HG03439 (cell line): ENCODE results near the gene KLHL7.
A peak's percentile ranks its signal among the peaks of the same experiment; 100 is the strongest.

Experiments
- ATAC-seq: cut with Tn5 transposase; IDR thresholded peaks from one replicate; pipeline ENCODE4 v1.9.1; 2021; ENCODE audit warnings: mild to moderate bottlenecking, moderate library complexity; ENCODE audit not compliant: unreplicated experiment

The KLHL7 gene, protein sequence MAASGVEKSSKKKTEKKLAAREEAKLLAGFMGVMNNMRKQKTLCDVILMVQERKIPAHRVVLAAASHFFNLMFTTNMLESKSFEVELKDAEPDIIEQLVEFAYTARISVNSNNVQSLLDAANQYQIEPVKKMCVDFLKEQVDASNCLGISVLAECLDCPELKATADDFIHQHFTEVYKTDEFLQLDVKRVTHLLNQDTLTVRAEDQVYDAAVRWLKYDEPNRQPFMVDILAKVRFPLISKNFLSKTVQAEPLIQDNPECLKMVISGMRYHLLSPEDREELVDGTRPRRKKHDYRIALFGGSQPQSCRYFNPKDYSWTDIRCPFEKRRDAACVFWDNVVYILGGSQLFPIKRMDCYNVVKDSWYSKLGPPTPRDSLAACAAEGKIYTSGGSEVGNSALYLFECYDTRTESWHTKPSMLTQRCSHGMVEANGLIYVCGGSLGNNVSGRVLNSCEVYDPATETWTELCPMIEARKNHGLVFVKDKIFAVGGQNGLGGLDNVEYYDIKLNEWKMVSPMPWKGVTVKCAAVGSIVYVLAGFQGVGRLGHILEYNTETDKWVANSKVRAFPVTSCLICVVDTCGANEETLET

GRCh38 chr7:23105644-23106056, at the start of gene KLHL7:
Gene KLHL7, plus strand, starts transcription at chr7:23105785. Its CDS starts 242 bp downstream, at chr7:23106027.
- ATAC-seq = peak; percentile 93

DNA sequence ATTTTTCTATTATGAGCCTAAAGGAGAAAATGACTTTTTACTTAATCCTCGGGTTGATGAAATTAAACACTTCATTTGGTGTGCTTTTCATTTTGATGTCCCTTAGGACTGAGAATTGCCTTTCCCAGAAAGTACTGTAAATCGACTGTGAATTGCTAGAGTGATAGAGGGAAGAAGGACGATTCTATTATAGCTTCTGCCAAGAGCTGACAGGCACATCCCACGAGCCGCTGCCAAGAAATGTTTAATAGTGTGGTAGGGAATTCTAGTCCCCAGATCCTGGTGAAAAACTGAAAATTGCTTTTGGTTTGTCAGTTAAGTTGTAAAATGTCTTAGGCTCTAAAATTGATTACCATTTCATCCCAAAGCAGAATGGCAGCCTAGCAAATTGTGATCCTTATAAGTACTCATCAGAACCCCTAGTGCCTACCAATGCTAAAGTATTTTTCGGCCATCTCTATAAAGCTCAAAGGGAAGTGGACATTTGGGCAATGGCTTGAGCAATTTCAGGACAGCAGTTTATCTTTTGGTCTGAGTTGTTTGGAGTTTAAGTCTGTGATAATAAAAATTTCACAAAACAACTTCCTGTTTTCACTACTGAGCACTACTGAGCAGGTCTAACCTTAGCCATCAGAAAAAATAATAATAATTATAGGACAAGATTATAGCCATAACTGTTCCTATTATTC, 47.0 kb upstream of the KLHL7 start:
- ATAC-seq = no peak

DNA sequence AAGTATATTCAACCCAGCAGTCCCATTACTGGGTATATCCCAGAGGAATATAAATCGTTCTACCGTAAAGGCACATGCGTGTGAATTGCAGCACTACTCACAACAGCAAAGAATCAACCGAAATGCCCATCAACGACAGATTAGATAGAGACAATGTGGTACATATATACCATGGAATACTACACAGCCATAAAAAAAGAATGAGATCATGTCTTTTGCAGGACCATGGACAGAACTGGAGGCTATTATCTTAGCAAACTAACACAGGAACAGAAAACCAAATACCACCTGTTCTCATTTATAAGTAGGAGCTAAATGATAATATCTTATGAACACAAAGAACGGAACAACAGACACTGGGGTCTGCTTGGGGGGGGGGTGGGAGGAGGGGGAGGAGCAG, 44.3 kb upstream of the KLHL7 start:
- ATAC-seq = no peak

GRCh38 chr7:23062452-23062851, 43.1 kb upstream of the KLHL7 start:
- ATAC-seq = no peak

GRCh38 chr7:23065974-23066373, 39.6 kb upstream of the KLHL7 start:
- no peak for ATAC-seq

DNA sequence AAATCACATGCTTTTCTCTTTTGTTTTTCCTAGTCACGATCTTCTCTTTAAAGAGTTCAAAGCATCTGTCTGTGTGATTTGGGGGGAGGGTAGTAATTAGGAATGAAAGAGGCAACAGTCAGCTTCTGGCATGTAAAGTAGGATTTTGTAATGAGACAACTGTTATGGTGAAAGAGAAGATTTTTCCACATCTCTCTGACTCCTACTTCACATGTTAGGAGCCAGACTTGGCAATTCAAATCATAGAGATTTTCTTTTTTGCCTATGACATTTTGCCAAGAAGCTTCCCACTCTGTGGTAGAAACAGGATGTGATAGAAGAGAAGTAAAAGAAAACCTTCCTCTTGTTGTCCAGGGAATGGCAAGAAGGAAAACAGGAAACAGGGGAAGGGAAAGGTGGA, 38.3 kb upstream of the KLHL7 start:
- no peak for ATAC-seq

- no peak for ATAC-seq
Observed at GRCh38 chr7:23072048-23072447, 33.5 kb upstream of the KLHL7 start.

GRCh38 chr7:23072922-23073321, 32.7 kb upstream of the KLHL7 start:
- ATAC-seq = no peak

DNA sequence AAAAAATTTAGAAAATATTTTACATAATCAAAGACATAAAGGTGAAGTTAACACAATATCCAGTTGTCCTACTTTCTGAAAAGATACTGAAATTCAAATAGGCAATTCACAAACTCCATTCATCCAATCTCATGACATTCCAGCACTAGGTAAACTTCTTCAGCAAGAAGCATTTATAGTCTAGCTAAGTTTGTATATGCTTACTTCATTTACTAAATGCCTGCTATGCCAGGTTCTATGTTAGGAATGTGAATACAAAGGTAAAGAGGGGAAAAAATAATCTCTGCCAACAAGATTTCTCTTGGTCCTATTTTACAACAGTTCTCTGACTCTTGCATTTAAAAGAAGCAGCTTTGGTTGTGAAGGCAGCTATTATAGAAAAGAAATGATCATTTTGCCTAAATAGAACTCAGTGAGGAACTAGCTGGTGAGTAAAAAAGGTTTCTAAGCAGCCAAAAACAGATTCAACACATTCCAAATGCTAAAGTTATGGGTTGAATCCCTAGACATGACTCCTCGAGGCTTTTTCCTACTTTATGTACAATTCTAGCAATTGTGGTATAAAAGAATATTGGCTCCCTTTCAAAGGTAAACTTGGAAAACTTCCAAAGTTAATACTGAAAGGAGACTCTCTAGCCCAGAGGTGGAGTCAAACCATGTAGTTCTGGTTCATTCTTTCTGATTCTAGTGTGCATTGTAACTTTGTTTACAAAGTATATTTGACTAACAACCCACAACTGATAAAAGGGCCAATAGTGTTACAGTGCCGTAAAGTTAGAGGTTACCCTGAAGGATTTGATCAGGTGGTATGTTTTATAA, 30.9 kb upstream of the KLHL7 start:
- no peak for ATAC-seq

DNA sequence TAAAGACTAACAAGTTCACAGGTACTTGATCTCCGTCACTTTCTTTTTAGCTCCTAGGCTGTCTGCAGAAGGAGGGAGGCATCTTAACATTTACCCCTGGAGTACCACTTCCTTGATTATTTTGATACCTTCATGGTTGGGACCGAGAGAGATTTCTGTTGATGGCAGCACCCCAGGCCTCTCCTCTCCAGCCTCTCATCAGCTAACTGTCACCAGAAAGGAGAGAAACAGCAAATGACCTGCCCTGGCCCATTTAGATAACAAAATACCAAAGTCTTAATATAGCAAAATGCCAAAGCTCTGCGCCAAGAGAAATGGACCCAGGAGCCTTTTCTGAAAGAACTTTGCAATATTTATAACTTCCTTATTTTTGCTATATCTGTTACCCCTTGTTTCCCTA, 30.0 kb upstream of the KLHL7 start:
- no peak for ATAC-seq

GRCh38 chr7:23076772-23077171, 28.8 kb upstream of the KLHL7 start:
- no peak for ATAC-seq

- no peak for ATAC-seq
Observed at GRCh38 chr7:23093111-23093510, 12.5 kb upstream of the KLHL7 start.

GRCh38 chr7:23093546-23093945, 12.0 kb upstream of the KLHL7 start:
- no peak for ATAC-seq

GRCh38 chr7:23096518-23097290, 8.9 kb upstream of the KLHL7 start:
- ATAC-seq = no peak

GRCh38 chr7:23098029-23098428, 7.6 kb upstream of the KLHL7 start:
- no peak for ATAC-seq

DNA sequence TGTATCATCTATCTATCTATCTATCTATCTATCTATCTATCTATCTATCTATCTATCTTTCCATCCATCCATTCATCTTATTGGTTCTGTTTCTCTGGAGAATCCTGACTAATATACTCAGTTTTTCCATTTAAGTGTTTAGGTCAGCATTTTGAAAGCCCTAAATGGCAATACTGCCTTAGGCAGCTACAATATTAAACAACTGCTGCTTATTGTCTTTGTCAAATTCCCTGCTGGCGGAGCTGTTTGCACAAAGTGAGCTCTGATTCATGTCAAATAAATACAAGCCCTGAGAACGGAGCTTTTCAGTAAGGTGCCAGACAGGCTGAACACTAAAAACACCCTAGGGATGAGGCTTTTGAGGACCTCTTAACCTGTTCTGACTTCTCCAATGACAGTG, 7.1 kb upstream of the KLHL7 start:
- ATAC-seq = no peak

DNA sequence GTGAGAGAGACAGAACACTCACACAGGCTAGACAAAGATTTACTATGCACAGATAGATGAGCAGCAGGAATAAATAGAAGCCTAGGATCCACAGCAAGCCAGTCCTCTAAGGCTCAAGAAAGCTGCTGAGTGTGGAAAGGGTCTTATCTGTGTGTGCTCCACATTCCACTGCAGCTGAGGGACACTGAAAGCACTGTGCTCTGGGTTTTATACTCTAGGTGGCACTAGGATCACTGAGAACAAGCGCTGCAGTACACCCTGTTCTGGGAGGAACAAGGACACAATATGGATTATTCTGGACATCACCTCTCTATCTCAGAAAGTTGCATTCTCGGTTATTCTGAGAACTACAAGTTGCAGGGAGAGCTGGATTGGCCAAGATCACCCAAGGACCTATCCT, 4.9 kb upstream of the KLHL7 start:
- ATAC-seq = no peak

- peak; percentile 35 for ATAC-seq
Observed at GRCh38 chr7:23105086-23105643, 420 bp upstream of the KLHL7 start.

- ATAC-seq = peak; percentile 43
Observed at GRCh38 chr7:23106057-23106822, 655 bp downstream of the KLHL7 start.
